GM12865 (cell line): Measurements from ENCODE around the gene SCOC.
A peak's percentile ranks its signal among the peaks of the same experiment; 100 is the strongest.

Source experiments
- DNase-seq: peaks from one replicate; pipeline ENCODE4 v3.0.0; 2010; ENCODE audit warnings: low read depth
- H3K4me3 ChIP-seq: 2 replicates; pipeline ENCODE4 v1.5.1; 2011; ENCODE audit warnings: mild to moderate bottlenecking, low read depth, low read length, control low read depth
- CTCF ChIP-seq: IDR thresholded peaks from 2 replicates; pipeline ENCODE4 v1.5.1; 2011; ENCODE audit warnings: low read length, control low read depth, low read depth, inconsistent platforms; ENCODE audit not compliant: insufficient read depth; ENCODE audit errors: missing control alignments

SCOC gene

DNA sequence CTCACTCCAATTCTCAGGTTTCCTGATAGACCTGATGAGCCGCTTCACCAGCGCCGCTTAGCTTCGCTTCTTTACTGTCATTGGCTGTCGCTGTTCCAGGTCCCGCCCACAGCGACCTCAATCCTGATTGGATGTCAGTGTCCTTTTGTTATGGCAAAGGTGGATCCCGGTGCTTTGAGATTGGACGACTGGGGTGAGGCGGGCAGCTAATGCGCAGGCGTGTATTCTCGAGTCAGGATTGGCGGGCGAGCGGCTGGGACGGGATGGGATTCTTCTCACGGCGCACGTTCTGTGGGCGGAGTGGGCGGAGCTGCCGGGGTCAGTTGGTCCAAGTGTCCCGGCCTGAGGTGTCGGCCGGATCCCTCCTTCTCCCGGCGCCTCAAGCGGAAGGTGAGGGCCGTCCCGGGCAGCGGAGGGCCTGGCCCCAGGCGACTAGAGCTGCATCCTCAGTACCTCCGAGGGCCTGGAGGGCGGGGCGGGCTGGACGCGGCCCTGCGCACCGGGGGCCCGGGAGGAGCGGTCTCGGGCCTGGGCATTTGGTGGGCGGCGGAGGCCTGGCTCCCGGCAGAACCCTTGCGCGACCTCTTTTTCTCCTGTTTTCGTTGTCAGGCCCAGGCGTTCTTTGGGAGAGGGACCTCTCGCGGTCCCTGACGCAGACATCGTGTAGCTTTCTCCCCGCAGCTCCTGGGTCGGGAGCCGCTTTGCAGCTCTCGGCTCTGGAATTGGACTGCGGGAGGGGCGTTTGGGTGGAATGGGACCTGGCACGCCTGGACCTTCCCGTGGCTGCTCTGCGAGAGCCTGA lies at the start of gene SCOC:
SCOC (plus strand) TSS at position 319 of the 802 bp plus-strand sequence. CDS start 5,525 bp downstream, outside the sequence.
- peak; percentile 99 for DNase-seq
- no peak for TF ChIP-seq CTCF

GRCh38 chr4:140326395-140326993 lies 47.0 kb upstream of the SCOC start:
- no peak overlapping the region for H3K4me3 ChIP-seq
- peak; percentile 1 for TF ChIP-seq CTCF
- no peak for DNase-seq

More for the DNA sequence above, at the start of gene SCOC:
- H3K4me3 ChIP-seq, result peak within 1 kb of the TSS; percentile 60

DNA sequence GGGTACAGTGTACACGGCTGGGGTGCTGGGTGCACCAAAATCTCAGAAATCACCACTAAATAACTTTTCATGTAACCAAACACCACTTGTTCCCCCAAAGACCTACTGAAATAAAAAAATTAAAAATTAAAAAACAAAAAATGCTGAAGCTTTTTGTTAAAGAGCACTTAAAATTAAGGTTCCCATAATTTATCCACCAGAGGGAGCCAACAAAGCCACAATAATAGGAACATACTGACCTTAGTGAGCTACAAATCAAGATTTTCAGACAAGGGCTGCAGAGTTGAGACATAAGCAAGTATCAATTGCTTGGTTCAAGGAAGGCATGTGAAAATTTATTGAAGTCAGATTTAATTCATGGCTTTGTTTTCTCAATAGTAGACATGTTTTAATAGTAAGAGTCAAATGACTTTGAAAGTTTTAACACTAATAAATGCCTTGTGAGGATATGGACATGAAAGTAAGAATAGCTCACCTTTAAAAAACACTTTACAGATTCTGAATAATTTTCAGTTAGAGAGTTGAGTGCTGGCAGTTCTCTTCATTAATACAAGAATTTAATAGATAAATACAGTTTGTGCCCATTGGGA lies 43.0 kb upstream of the SCOC start:
- no peak overlapping the region for H3K4me3 ChIP-seq
- DNase-seq, result peak; percentile 19
- TF ChIP-seq CTCF, result no peak

GRCh38 chr4:140331245-140331644 lies 42.2 kb upstream of the SCOC start:
- TF ChIP-seq CTCF, result no peak
- DNase-seq, result no peak
- no peak overlapping the region for H3K4me3 ChIP-seq

DNA sequence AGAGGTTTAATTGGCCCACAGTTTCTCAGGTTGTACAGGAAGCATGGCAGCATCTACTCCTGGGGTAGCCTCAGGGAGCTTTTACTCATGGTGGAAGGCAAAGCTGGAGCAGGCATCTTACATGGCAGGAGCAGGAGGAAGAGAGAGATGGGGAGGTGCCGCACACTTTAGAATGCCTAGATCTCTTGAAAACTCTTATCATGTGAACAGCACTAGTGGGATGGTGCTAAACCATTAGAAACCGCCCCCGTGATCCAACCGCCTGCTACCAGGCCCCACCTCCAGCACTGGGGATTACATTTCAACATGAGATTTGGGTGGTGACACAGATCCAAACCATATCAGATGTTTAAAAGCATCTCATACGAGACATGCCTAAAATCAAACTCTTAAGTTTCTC lies 41.6 kb upstream of the SCOC start:
- no peak for TF ChIP-seq CTCF
- DNase-seq, result no peak
- no peak overlapping the region for H3K4me3 ChIP-seq

- no peak for TF ChIP-seq CTCF
- H3K4me3 ChIP-seq, result no peak overlapping the region
- no peak for DNase-seq
These were observed 40.7 kb upstream of the SCOC start for GRCh38 chr4:140332734-140333133.
